Endothelial cell of umbilical vein (primary cell): ENCODE measurements around the gene MOGAT1. TPM values are rescaled to one million over a fixed set of nuclear protein-coding genes. Genes with fewer than 3 reads are reported as not detected.
A peak's percentile ranks its signal among the peaks of the same experiment; 100 is the strongest.
"Not testable (repeated sequence)": the region's sequence is repeated elsewhere in the genome, so short reads cannot be mapped to it uniquely, and the experiment has no call there.

Experiments used
- BruUV-seq: library from RNA; stranded (reverse); fragments of 400-500 nt; replicated peaks from 2 replicates; lab custom pipeline; 2021; lab: Mats Ljungman, UMichigan
- CTCF ChIA-PET: fragments of 300-600, 350-600 bp; sonication (Branson Sonifier 250); formaldehyde crosslinking; loops from one replicate; lab custom pipeline; 2021; ENCODE audit warnings: antibody characterized with exemption, inconsistent platforms; lab: Charles Lee
- POLR2A ChIA-PET: fragments of 300-600, 350-600 bp; sonication (Branson Sonifier 250); formaldehyde crosslinking; loops from one replicate; lab custom pipeline; 2021; ENCODE audit warnings: antibody characterized with exemption, inconsistent platforms; lab: Charles Lee
- DNase-seq: peaks from one replicate; pipeline ENCODE4 v3.0.0-alpha.2; 2011; ENCODE audit warnings: low read depth, low spot score
- FAIRE-seq: peaks from 2 replicates; lab custom pipeline; 2011; peaks lifted over from hg19 to GRCh38; lab: Jason Lieb, UNC
- H2AFZ ChIP-seq: 2 replicates; pipeline ENCODE4 v1.6.0; 2012; ENCODE audit warnings: low read depth, low read length, control low read depth, inconsistent platforms
- H3K27ac ChIP-seq: 2 replicates; pipeline ENCODE4 v1.5.1; 2011; ENCODE audit warnings: low read depth, mild to moderate bottlenecking, control low read depth, low read length, moderate library complexity; ENCODE audit not compliant: insufficient read depth
- H3K27me3 ChIP-seq, 2 experiments: 2 replicates each; pipeline versions ENCODE4 v1.6.0 to v1.6.1; 2011; ENCODE audit warnings: low read length in 2 of 2, mixed read lengths in 1 of 2; ENCODE audit not compliant: control insufficient read depth in 2 of 2, insufficient read depth in 2 of 2
- H3K36me3 ChIP-seq, 2 experiments: 2 replicates in 1 of 2; 3 replicates in 1 of 2; pipeline ENCODE4 v1.5.1; 2011; ENCODE audit warnings: low read length in 2 of 2, mild to moderate bottlenecking in 1 of 2, moderate library complexity in 1 of 2; ENCODE audit not compliant: control insufficient read depth in 2 of 2, insufficient read depth in 2 of 2; ENCODE audit errors: extremely low read depth in 1 of 2
- H3K4me1 ChIP-seq: 3 replicates; pipeline ENCODE4 v1.5.1; 2011; ENCODE audit warnings: mild to moderate bottlenecking, low read length; ENCODE audit not compliant: control insufficient read depth, insufficient read depth; ENCODE audit errors: extremely low read depth
- H3K4me2 ChIP-seq: 2 replicates; pipeline ENCODE4 v1.6.1; 2011; ENCODE audit warnings: low read length, control low read depth, mixed read lengths; ENCODE audit not compliant: insufficient read depth
- H3K4me3 ChIP-seq, 3 experiments: fragments of 200-600 bp in 1 of 3; sonication (generic), shearing (Covaris generic) in 1 of 3; replicated peaks in 1 of 3; 2 replicates each; pipeline ENCODE4 v1.5.1; 2011 to 2016; ENCODE audit warnings: control low read depth in 3 of 3, low read length in 3 of 3, mild to moderate bottlenecking in 2 of 3, inconsistent platforms in 1 of 3, low read depth in 1 of 3, moderate library complexity in 1 of 3; ENCODE audit not compliant: insufficient read depth in 1 of 3
- H3K79me2 ChIP-seq: 2 replicates; pipeline ENCODE4 v1.6.0; 2012; ENCODE audit warnings: low read length, inconsistent platforms; ENCODE audit not compliant: control insufficient read depth, insufficient read depth
- H3K9ac ChIP-seq: replicated peaks from 2 replicates; pipeline ENCODE3; 2011; ENCODE audit warnings: low read length, control low read depth; ENCODE audit not compliant: insufficient read depth; ENCODE audit errors: extremely low read depth
- H3K9me1 ChIP-seq: replicated peaks from 3 replicates; pipeline ENCODE4 v1.6.0; 2011; ENCODE audit warnings: mild to moderate bottlenecking, low read length; ENCODE audit not compliant: control insufficient read depth, insufficient read depth; ENCODE audit errors: extremely low read depth
- H3K9me3 ChIP-seq: replicated peaks from 2 replicates; pipeline ENCODE4 v1.5.1; 2012; ENCODE audit warnings: low read length, inconsistent platforms; ENCODE audit not compliant: control insufficient read depth, insufficient read depth
- H4K20me1 ChIP-seq: replicated peaks from 2 replicates; pipeline ENCODE3; 2011; ENCODE audit warnings: mild to moderate bottlenecking, low read length; ENCODE audit not compliant: control insufficient read depth, insufficient read depth; ENCODE audit errors: extremely low read depth
- EZH2 ChIP-seq: IDR thresholded peaks from 2 replicates; pipeline ENCODE4 v1.6.1; 2012; ENCODE audit warnings: borderline replicate concordance, low read depth, mild to moderate bottlenecking, moderate library complexity, low read length, inconsistent platforms; ENCODE audit not compliant: severe bottlenecking
- FOS ChIP-seq: IDR thresholded peaks from 2 replicates; pipeline ENCODE4 v1.6.1; 2011; ENCODE audit warnings: mild to moderate bottlenecking, low read length, moderate library complexity, borderline replicate concordance; ENCODE audit not compliant: insufficient read depth
- GATA2 ChIP-seq: IDR thresholded peaks from 2 replicates; pipeline ENCODE4 v1.7.0; 2011; ENCODE audit warnings: low read depth, mild to moderate bottlenecking, moderate library complexity, mixed read lengths, low read length; ENCODE audit not compliant: insufficient read length, insufficient read depth
- JUN ChIP-seq: IDR thresholded peaks from 2 replicates; pipeline ENCODE4 v1.6.1; 2011; ENCODE audit warnings: borderline replicate concordance, low read depth; ENCODE audit not compliant: insufficient read length, insufficient read depth
- POLR2AphosphoS5 ChIP-seq: IDR thresholded peaks from 2 replicates; pipeline ENCODE4 v1.6.1; 2012; ENCODE audit warnings: low read depth, mild to moderate bottlenecking, control low read depth, low read length, moderate library complexity; ENCODE audit not compliant: insufficient read depth
- dilution Hi-C: fragments of 300-500 bp; cut with MboI; formaldehyde crosslinking; loops from one replicate; pipeline ENCODE4 v1.15.0; 2019; ENCODE audit warnings: low sequenced_read_pairs; ENCODE audit not compliant: extremely low pct_ligation_motif_present
- intact Hi-C: fragments of 100-400 bp; cut with micrococcal nuclease; formaldehyde crosslinking; loops from one replicate; pipeline ENCODE4 v1.10.0; 2022
- polyA plus RNA-seq, 4 experiments: library from polyadenylated mRNA; depleted of rRNA in 3 of 4; stranded (reverse) in 3 of 4; unstranded in 1 of 4; fragments of >200 nt; gene quantifications; 2 replicates each; pipeline versions ENCODE4 v1.2.1 to v1.2.3, GENCODE V29; 2011 to 2012; ENCODE audit warnings: missing spikeins in 1 of 4
- total RNA-seq: library from RNA; stranded (reverse); gene quantifications from 2 replicates; pipeline ENCODE4 v1.2.3, GENCODE V29; 2021
- TF ChIP-seq, protein P1 (sequence below): IDR thresholded peaks from 2 replicates; pipeline ENCODE4 v1.6.1; 2011; ENCODE audit not compliant: insufficient read depth, insufficient read length
- TF ChIP-seq, protein P2 (sequence below), 2 donors: IDR thresholded peaks; 1 replicate in 1 of 2; 2 replicates in 1 of 2; pipeline ENCODE4 v1.5.1; 2011; ENCODE audit warnings: low read length in 2 of 2, mild to moderate bottlenecking in 2 of 2, moderate library complexity in 2 of 2, control low read depth in 1 of 2, inconsistent platforms in 1 of 2, low read depth in 1 of 2; ENCODE audit not compliant: insufficient read depth in 1 of 2; ENCODE audit errors: extremely low read depth in 1 of 2

The MOGAT1 gene
- total and polyA plus RNA-seq, 2 donors (not counting 3 experiments of a cell fraction or from before 2014, with no cell fraction given), result not detected

DNA sequence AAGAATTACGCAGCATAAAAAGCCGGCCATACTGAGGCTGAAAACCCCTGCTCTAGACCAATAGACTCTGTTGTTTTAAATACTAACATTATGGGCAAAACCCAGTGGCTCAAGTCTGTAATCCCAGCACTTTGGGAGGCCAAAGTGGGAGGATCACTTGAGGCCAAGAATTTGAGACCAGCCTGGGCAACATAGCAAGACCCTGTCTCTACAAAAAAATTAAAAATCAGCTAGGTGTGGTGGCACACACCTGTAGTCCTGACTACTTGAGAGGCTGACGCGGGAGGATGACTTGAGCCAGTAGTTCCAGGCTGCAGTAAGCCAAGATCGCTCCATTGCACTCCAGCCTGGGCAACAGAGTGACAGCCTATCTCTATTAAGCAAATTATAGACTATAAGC, 84.1 kb downstream of the MOGAT1 start:
- H3K9ac ChIP-seq, dilution Hi-C loops, FAIRE-seq, H3K27ac ChIP-seq, BruUV-seq, H3K27me3 ChIP-seq, DNase-seq, H3K4me2 ChIP-seq, H3K4me3 ChIP-seq, H4K20me1 ChIP-seq, H3K79me2 ChIP-seq, H2AFZ ChIP-seq, H3K36me3 ChIP-seq, H3K9me1 ChIP-seq, H3K9me3 ChIP-seq, H3K4me1 ChIP-seq, POLR2A ChIA-PET: not testable (repeated sequence)
- CTCF ChIA-PET, result interaction anchor here (0.6 kb wide), 1 partner anchor 1065 kb away, joined by 3 read pairs; no protein-coding TSS in a partner anchor
- intact Hi-C loops, result loop anchor here (1.0 kb wide), 1 partner anchor 22 kb away; no protein-coding TSS in a partner anchor

DNA sequence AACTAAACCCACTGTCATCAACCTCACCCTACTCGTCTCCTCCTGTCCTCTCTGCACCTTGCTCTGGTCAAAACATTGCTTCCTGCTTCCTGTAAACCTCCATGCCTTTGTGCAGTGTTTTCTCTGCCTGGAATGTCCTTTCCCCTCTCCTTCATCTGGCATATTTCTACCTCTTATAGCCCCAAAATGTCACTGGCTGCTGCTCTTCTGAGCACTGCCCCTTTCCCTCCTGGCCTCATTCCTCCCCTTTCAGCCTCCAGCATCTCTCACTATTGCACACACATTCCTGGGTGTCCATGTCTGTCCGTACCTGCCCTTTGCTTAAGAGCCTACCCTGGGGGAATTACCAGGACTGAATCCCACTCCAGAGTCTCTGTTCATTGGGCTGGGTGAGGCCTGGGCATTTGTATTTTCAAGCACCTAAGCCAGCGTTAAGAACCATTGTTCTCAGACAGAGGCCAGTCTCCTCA, 84.9 kb downstream of the MOGAT1 start:
- dilution Hi-C loops, result no loop called here
- intact Hi-C loops, result no loop called here
- TF ChIP-seq JUN, result no peak
- TF ChIP-seq GATA2, result no peak
- TF ChIP-seq FOS, result no peak
- TF ChIP-seq EZH2, result no peak
- TF ChIP-seq, protein P1, sequence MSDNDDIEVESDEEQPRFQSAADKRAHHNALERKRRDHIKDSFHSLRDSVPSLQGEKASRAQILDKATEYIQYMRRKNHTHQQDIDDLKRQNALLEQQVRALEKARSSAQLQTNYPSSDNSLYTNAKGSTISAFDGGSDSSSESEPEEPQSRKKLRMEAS, result no peak
- TF ChIP-seq, protein P2, sequence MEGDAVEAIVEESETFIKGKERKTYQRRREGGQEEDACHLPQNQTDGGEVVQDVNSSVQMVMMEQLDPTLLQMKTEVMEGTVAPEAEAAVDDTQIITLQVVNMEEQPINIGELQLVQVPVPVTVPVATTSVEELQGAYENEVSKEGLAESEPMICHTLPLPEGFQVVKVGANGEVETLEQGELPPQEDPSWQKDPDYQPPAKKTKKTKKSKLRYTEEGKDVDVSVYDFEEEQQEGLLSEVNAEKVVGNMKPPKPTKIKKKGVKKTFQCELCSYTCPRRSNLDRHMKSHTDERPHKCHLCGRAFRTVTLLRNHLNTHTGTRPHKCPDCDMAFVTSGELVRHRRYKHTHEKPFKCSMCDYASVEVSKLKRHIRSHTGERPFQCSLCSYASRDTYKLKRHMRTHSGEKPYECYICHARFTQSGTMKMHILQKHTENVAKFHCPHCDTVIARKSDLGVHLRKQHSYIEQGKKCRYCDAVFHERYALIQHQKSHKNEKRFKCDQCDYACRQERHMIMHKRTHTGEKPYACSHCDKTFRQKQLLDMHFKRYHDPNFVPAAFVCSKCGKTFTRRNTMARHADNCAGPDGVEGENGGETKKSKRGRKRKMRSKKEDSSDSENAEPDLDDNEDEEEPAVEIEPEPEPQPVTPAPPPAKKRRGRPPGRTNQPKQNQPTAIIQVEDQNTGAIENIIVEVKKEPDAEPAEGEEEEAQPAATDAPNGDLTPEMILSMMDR (IDR thresholded peaks at IDR 0.05; ENCODE audit: extremely low read depth in 1 of 2, insufficient read depth in 1 of 2, low read depth in 1 of 2, low read length in 2 of 2), result no peak
- no peak for TF ChIP-seq POLR2AphosphoS5
- DNase-seq, result no peak
- Histone ChIP-seq H3K9me1 (no peaks in the 10 kb centered on the region), H3K4me3 (no peak overlapping the region), H3K27me3 (no peaks in the 10 kb centered on the region), H3K4me2 (no peak overlapping the region), H3K9ac (no peak overlapping the region), H3K79me2 (no peaks in the 10 kb centered on the region), H3K27ac (no peak overlapping the region), H3K36me3 (no peaks in the 10 kb centered on the region), H3K4me1 (peaks cover 10% of the 10 kb centered on the region), H3K9me3 (no peaks in the 10 kb centered on the region), H2AFZ (peak overlapping the region; percentile 79), H4K20me1 (no peaks in the 10 kb centered on the region)
- CTCF ChIA-PET, result interaction anchor here (0.7 to 2.2 kb wide), 4 partner anchors 50 to 183 kb away, joined by 3 to 6 read pairs (median 4); no protein-coding TSS in a partner anchor
- no peak for FAIRE-seq
- POLR2A ChIA-PET, result no interaction called here
- no TSS peak for BruUV-seq
